NCI-H2171 (cell line): ENCODE measurements around the gene TINCR.

Experiments used
- DNase-seq: peaks from one replicate; lab custom pipeline; 2025; lab: John Stamatoyannopoulos, UW

TINCR gene

GRCh38 chr19:5512715-5513114 is 55.0 kb downstream of the TINCR start:
- DNase-seq = no peak
